Measurements from ENCODE around the gene ITIH6. TPM values are rescaled to one million over a fixed set of nuclear protein-coding genes. Genes with fewer than 3 reads are reported as not detected.

The ITIH6 gene
- total RNA-seq, 1 donor from 2014 or later = 0.13 TPM

- H3K4me3 Mint-ChIP-seq (ENCODE audit: unreplicated experiment) = no peak overlapping the region
- no peaks in the 10 kb centered on the region for H3K27me3 Mint-ChIP-seq (ENCODE audit: unreplicated experiment)
- no peak for DNase-seq (ENCODE audit: low spot score)
- H3K27ac Mint-ChIP-seq (ENCODE audit: unreplicated experiment) = no peak overlapping the region
- no peak for TF ChIP-seq CTCF (IDR thresholded peaks at IDR 0.05; ENCODE audit: unreplicated experiment)
- no peaks in the 10 kb centered on the region for H3K9me3 Mint-ChIP-seq (ENCODE audit: unreplicated experiment)
- H3K4me1 Mint-ChIP-seq (ENCODE audit: unreplicated experiment) = peaks cover 7% of the 10 kb centered on the region
- no peaks in the 10 kb centered on the region for H3K36me3 Mint-ChIP-seq (ENCODE audit: low read depth, unreplicated experiment)
Observed at GRCh38 chrX:54711735-54712134, 86.3 kb downstream of the ITIH6 start.

GRCh38 chrX:54710920-54711319 lies 87.1 kb downstream of the ITIH6 start:
- DNase-seq (ENCODE audit: low spot score) = no peak

GRCh38 chrX:54708404-54708803 lies 89.7 kb downstream of the ITIH6 start:
- H3K4me1 Mint-ChIP-seq (ENCODE audit: unreplicated experiment) = peaks cover 7% of the 10 kb centered on the region
- no peak for DNase-seq (ENCODE audit: low spot score)
- H3K36me3 Mint-ChIP-seq (ENCODE audit: low read depth, unreplicated experiment) = no peaks in the 10 kb centered on the region
- no peaks in the 10 kb centered on the region for H3K9me3 Mint-ChIP-seq (ENCODE audit: unreplicated experiment)
- H3K27me3 Mint-ChIP-seq (ENCODE audit: unreplicated experiment) = no peaks in the 10 kb centered on the region
- H3K4me3 Mint-ChIP-seq (ENCODE audit: unreplicated experiment) = no peak overlapping the region
- no peak for TF ChIP-seq CTCF (IDR thresholded peaks at IDR 0.05; ENCODE audit: unreplicated experiment)
- H3K27ac Mint-ChIP-seq (ENCODE audit: unreplicated experiment) = no peak overlapping the region

More at GRCh38 chrX:54710920-54711319, 87.1 kb downstream of the ITIH6 start:
- Mint-ChIP-seq H3K27me3 (ENCODE audit: unreplicated experiment) (no peaks in the 10 kb centered on the region), H3K27ac (ENCODE audit: unreplicated experiment) (no peak overlapping the region), H3K4me3 (ENCODE audit: unreplicated experiment) (no peak overlapping the region), H3K36me3 (ENCODE audit: low read depth, unreplicated experiment) (no peaks in the 10 kb centered on the region), H3K4me1 (ENCODE audit: unreplicated experiment) (peaks cover 7% of the 10 kb centered on the region), H3K9me3 (ENCODE audit: unreplicated experiment) (no peaks in the 10 kb centered on the region)
- no peak for TF ChIP-seq CTCF (IDR thresholded peaks at IDR 0.05; ENCODE audit: unreplicated experiment)

Other genes with a start within 250 kb of the ITIH6 start
- gene MAGED2, start 9.5 kb upstream of the ITIH6 start, total RNA-seq (ENCODE audit: unreplicated experiment) = 581 TPM
- gene TRO, start 122.6 kb upstream of the ITIH6 start, total RNA-seq (ENCODE audit: unreplicated experiment) = 184 TPM
- gene PFKFB1, start 195.9 kb upstream of the ITIH6 start, total RNA-seq (ENCODE audit: unreplicated experiment) = 0.49 TPM
- 28.5 TPM for gene APEX2, start 202.1 kb upstream of the ITIH6 start, total RNA-seq (ENCODE audit: unreplicated experiment)
- not detected for gene ALAS2, start 232.7 kb upstream of the ITIH6 start, total RNA-seq (ENCODE audit: unreplicated experiment)